ENCODE measurements around the gene PLAGL1.

Gene PLAGL1

DNA sequence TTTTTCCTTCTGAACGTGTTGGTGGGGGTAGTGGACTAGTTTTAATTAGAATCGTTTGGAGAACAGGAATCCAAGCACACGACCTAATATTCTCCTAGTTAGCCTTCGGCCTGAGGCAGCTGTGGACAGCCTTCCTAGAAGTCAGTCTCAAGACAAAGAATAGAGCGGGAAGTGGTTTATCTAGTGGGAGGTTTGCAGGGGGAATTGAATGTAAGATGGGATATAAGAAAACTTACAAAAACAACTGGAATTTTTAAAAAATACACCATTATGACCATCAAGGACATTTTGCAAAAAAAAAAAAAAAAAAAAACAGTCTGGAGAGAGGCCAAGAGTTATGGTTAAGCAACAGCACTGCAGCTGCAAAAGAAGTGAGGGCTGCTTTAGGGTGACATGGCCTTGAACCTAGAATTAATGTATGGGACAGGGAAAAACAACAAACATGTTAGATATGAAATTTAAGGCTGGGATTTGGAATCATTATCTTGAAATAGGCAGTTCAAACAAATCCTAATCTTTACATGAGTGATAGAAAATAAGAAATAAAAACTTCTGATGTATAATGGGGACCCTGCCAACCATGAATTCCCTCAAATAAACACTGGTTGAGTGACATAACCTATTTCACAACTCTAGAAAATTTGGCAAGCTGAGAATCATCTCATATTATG is 40.2 kb downstream of the PLAGL1 start:
- H3K79me2 ChIP-seq (ENCODE audit: control insufficient read depth, insufficient read depth, low read length, poor library complexity), result no peaks in the 10 kb centered on the region
- peaks cover 27% of the 10 kb centered on the region for H3K27me3 ChIP-seq (ENCODE audit: insufficient read depth, low read length)
- no peak overlapping the region for H2BK120ac ChIP-seq (ENCODE audit: insufficient read depth, low read length, poor library complexity)
- no peak overlapping the region for H3K23ac ChIP-seq (ENCODE audit: low read length)
- H3K4ac ChIP-seq (ENCODE audit: low read depth, low read length), result no peak overlapping the region
- H3K9ac ChIP-seq (ENCODE audit: low read length), result no peak overlapping the region
- H3K4me3 ChIP-seq (ENCODE audit: low read depth, low read length), result no peak overlapping the region
- H3K27ac ChIP-seq (ENCODE audit: low read depth, low read length), result no peak overlapping the region
- no peak overlapping the region for H2AFZ ChIP-seq (ENCODE audit: insufficient read depth, low read length, poor library complexity)
- no peak overlapping the region for H4K12ac ChIP-seq (ENCODE audit: low read depth, low read length)
- no peak overlapping the region for H2AK5ac ChIP-seq (ENCODE audit: low read length)
- no peak overlapping the region for H4K8ac ChIP-seq (ENCODE audit: low read depth, low read length)
- H3K36me3 ChIP-seq (ENCODE audit: control insufficient read depth in 1 of 2, insufficient read depth in 2 of 2, low read length in 2 of 2), result no peaks in the 10 kb centered on the region
- no peak overlapping the region for H4K91ac ChIP-seq (ENCODE audit: low read depth, low read length)
- H3K4me2 ChIP-seq (ENCODE audit: low read length), result no peak overlapping the region
- H3K4me1 ChIP-seq (ENCODE audit: control insufficient read depth in 1 of 2, insufficient read depth in 2 of 2, low read length in 2 of 2), result peaks cover 0 to under 1% of the 10 kb centered on the region in 2 experiments
- no peak overlapping the region for H2BK12ac ChIP-seq (ENCODE audit: low read length)
- WGBS (ENCODE audit: extremely low coverage, insufficient coverage, insufficient read length), result no CpG with 5 or more reads among the region's 5 CpGs
- H3K14ac ChIP-seq (ENCODE audit: low read length), result no peak overlapping the region
- H2BK5ac ChIP-seq (ENCODE audit: low read depth, low read length, poor library complexity), result no peak overlapping the region
- no peak overlapping the region for H3K18ac ChIP-seq (ENCODE audit: low read length)
- DNase-seq, result no peak
- H3K9me3 ChIP-seq (ENCODE audit: insufficient read depth, low read depth, low read length), result peaks cover 1% of the 10 kb centered on the region
- no peaks in the 10 kb centered on the region for H3K79me1 ChIP-seq (ENCODE audit: low read length)

DNA sequence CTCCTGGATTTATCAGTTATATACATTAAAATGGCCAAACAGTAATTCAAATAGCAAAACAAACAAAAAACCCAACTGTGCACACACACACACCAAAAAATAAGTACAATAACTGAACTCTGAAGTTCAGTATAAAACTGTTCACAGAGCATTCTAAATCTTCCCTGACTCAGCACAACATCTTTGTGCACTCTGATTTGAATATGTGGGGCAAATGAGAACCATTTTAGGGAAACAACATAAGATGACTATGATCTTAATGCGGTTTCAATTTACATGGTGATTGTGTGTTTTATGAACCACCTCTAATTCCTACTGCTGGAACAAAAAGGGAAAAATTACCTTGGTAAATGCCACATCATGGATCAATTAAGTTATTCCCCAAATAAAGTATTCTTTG is 41.7 kb downstream of the PLAGL1 start:
- H2BK120ac ChIP-seq (ENCODE audit: insufficient read depth, low read length, poor library complexity), result no peak overlapping the region
- H2BK12ac ChIP-seq (ENCODE audit: low read length), result no peak overlapping the region
- peaks cover 1% of the 10 kb centered on the region for H3K9me3 ChIP-seq (ENCODE audit: insufficient read depth, low read depth, low read length)
- no peak overlapping the region for H4K91ac ChIP-seq (ENCODE audit: low read depth, low read length)
- H4K12ac ChIP-seq (ENCODE audit: low read depth, low read length), result no peak overlapping the region
- peaks cover 33% of the 10 kb centered on the region for H3K27me3 ChIP-seq (ENCODE audit: insufficient read depth, low read length)
- no peak overlapping the region for H3K4me2 ChIP-seq (ENCODE audit: low read length)
- H4K8ac ChIP-seq (ENCODE audit: low read depth, low read length), result no peak overlapping the region
- H2AK5ac ChIP-seq (ENCODE audit: low read length), result no peak overlapping the region
- no peak overlapping the region for H2BK5ac ChIP-seq (ENCODE audit: low read depth, low read length, poor library complexity)
- no peak overlapping the region for H3K27ac ChIP-seq (ENCODE audit: low read depth, low read length)
- WGBS (ENCODE audit: extremely low coverage, insufficient coverage, insufficient read length), result no CpG with 5 or more reads among the region's 1 CpG
- H3K9ac ChIP-seq (ENCODE audit: low read length), result no peak overlapping the region
- H3K36me3 ChIP-seq (ENCODE audit: control insufficient read depth in 1 of 2, insufficient read depth in 2 of 2, low read length in 2 of 2), result no peaks in the 10 kb centered on the region
- no peak overlapping the region for H3K23ac ChIP-seq (ENCODE audit: low read length)
- H3K79me1 ChIP-seq (ENCODE audit: low read length), result no peaks in the 10 kb centered on the region
- DNase-seq, result no peak
- H3K18ac ChIP-seq (ENCODE audit: low read length), result no peak overlapping the region
- no peak overlapping the region for H3K4me3 ChIP-seq (ENCODE audit: low read depth, low read length)
- H3K4ac ChIP-seq (ENCODE audit: low read depth, low read length), result no peak overlapping the region
- no peak overlapping the region for H3K14ac ChIP-seq (ENCODE audit: low read length)
- H2AFZ ChIP-seq (ENCODE audit: insufficient read depth, low read length, poor library complexity), result no peak overlapping the region
- H3K4me1 ChIP-seq (ENCODE audit: control insufficient read depth in 1 of 2, insufficient read depth in 2 of 2, low read length in 2 of 2), result no peaks in the 10 kb centered on the region
- H3K79me2 ChIP-seq (ENCODE audit: control insufficient read depth, insufficient read depth, low read length, poor library complexity), result no peaks in the 10 kb centered on the region

DNA sequence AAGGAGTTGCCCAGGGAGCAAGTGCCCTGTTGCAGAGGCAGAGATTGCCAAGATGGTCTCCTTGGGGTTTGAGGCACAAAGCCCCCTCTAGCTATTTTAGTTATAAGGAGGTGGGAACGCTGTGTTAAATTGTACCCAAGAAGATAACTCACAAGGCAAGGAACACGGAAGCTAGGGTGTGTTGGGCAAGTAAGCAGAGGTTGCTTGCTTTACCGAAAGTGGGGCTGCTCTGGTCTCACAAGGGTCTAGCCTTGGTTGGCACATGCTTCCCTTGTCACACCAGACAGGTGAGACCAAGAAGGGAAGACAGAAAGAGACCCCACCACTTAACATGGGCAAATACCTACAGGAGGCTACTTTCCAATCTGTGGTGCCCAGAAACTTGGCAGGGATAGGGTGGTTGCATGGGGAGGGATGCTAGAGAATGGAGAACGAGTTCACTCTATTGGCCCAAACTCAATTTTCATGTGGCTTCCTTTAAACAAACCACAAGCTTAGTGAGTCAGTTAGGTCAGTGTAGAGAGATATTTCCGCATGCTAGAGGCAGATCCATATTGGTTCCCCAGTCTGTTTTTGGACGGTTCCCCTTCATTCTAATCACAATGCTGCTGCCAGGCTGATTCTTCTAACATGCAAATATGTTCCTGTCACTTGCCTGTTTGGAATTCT is 42.4 kb downstream of the PLAGL1 start:
- Histone ChIP-seq H2AK5ac (ENCODE audit: low read length) (no peak overlapping the region), H3K18ac (ENCODE audit: low read length) (no peak overlapping the region), H2BK120ac (ENCODE audit: insufficient read depth, low read length, poor library complexity) (no peak overlapping the region), H3K79me1 (ENCODE audit: low read length) (no peaks in the 10 kb centered on the region), H3K9me3 (ENCODE audit: insufficient read depth, low read depth, low read length) (peaks cover 1% of the 10 kb centered on the region), H4K91ac (ENCODE audit: low read depth, low read length) (no peak overlapping the region), H2BK5ac (ENCODE audit: low read depth, low read length, poor library complexity) (no peak overlapping the region), H3K4me3 (ENCODE audit: low read depth, low read length) (no peak overlapping the region), H3K4ac (ENCODE audit: low read depth, low read length) (no peak overlapping the region), H4K12ac (ENCODE audit: low read depth, low read length) (no peak overlapping the region), H3K14ac (ENCODE audit: low read length) (no peak overlapping the region), H4K8ac (ENCODE audit: low read depth, low read length) (no peak overlapping the region), H2BK12ac (ENCODE audit: low read length) (no peak overlapping the region), H3K4me2 (ENCODE audit: low read length) (no peak overlapping the region), H3K79me2 (ENCODE audit: control insufficient read depth, insufficient read depth, low read length, poor library complexity) (no peaks in the 10 kb centered on the region), H3K27me3 (ENCODE audit: insufficient read depth, low read length) (peaks cover 33% of the 10 kb centered on the region), H3K23ac (ENCODE audit: low read length) (no peak overlapping the region), H3K9ac (ENCODE audit: low read length) (no peak overlapping the region), H3K36me3 (ENCODE audit: control insufficient read depth in 1 of 2, insufficient read depth in 2 of 2, low read length in 2 of 2) (no peaks in the 10 kb centered on the region), H3K4me1 (ENCODE audit: control insufficient read depth in 1 of 2, insufficient read depth in 2 of 2, low read length in 2 of 2) (no peaks in the 10 kb centered on the region), H2AFZ (ENCODE audit: insufficient read depth, low read length, poor library complexity) (no peak overlapping the region), H3K27ac (ENCODE audit: low read depth, low read length) (no peak overlapping the region)
- no peak for DNase-seq
- no CpG with 5 or more reads among the region's 6 CpGs for WGBS (ENCODE audit: extremely low coverage, insufficient coverage, insufficient read length)

DNA sequence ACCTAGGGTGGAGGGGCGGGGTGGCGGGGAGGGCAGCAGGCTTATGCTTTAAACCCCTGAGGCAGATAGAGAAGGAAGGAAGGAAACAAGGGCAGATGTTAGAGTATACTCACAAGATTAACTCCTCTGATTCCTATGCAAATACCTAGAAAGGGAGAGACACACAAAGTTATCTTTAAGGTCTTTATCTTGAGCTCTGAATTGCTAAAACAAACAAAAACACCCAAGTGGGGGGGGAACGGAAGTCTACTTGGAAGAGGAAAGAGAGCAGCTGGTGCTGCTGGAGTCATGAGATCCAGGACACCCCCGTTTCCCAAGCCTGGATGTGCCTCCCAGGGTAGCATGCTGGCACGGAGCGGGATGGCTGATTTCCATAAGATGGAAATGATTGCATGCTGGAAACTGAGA is 43.4 kb downstream of the PLAGL1 start:
- H3K18ac ChIP-seq (ENCODE audit: low read length), result no peak overlapping the region
- H3K4me2 ChIP-seq (ENCODE audit: low read length), result no peak overlapping the region
- no peak overlapping the region for H3K9ac ChIP-seq (ENCODE audit: low read length)
- H2BK120ac ChIP-seq (ENCODE audit: insufficient read depth, low read length, poor library complexity), result no peak overlapping the region
- no peak overlapping the region for H4K8ac ChIP-seq (ENCODE audit: low read depth, low read length)
- H3K14ac ChIP-seq (ENCODE audit: low read length), result no peak overlapping the region
- no peak overlapping the region for H3K23ac ChIP-seq (ENCODE audit: low read length)
- H3K4me3 ChIP-seq (ENCODE audit: low read depth, low read length), result no peak overlapping the region
- H3K79me1 ChIP-seq (ENCODE audit: low read length), result no peaks in the 10 kb centered on the region
- no peak overlapping the region for H2AK5ac ChIP-seq (ENCODE audit: low read length)
- no peak overlapping the region for H4K91ac ChIP-seq (ENCODE audit: low read depth, low read length)
- no peak overlapping the region for H3K27ac ChIP-seq (ENCODE audit: low read depth, low read length)
- H2BK12ac ChIP-seq (ENCODE audit: low read length), result no peak overlapping the region
- no peak for DNase-seq
- no peaks in the 10 kb centered on the region for H3K4me1 ChIP-seq (ENCODE audit: control insufficient read depth in 1 of 2, insufficient read depth in 2 of 2, low read length in 2 of 2)
- no CpG with 5 or more reads among the region's 6 CpGs for whole genome bisulfite sequencing (ENCODE audit: extremely low coverage, insufficient coverage, insufficient read length)
- no peak overlapping the region for H2AFZ ChIP-seq (ENCODE audit: insufficient read depth, low read length, poor library complexity)
- H3K4ac ChIP-seq (ENCODE audit: low read depth, low read length), result no peak overlapping the region
- H3K79me2 ChIP-seq (ENCODE audit: control insufficient read depth, insufficient read depth, low read length, poor library complexity), result no peaks in the 10 kb centered on the region
- H3K27me3 ChIP-seq (ENCODE audit: insufficient read depth, low read length), result peaks cover 40% of the 10 kb centered on the region
- H4K12ac ChIP-seq (ENCODE audit: low read depth, low read length), result no peak overlapping the region
- H3K36me3 ChIP-seq (ENCODE audit: control insufficient read depth in 1 of 2, insufficient read depth in 2 of 2, low read length in 2 of 2), result no peaks in the 10 kb centered on the region
- H3K9me3 ChIP-seq (ENCODE audit: insufficient read depth, low read depth, low read length), result peaks cover 1% of the 10 kb centered on the region
- H2BK5ac ChIP-seq (ENCODE audit: low read depth, low read length, poor library complexity), result no peak overlapping the region

Data from trophoblast cell (in vitro differentiated cells and primary cell).